Activated CD4-positive, alpha-beta T cell treated with anti-CD3 and anti-CD28 coated beads, Interleukin-2, amount 50 U/mL, for 24 hours (primary cell): ENCODE results near the gene EPHB2.

Experiments used
- DNase-seq, 2 donors: peaks; one replicate each; pipeline ENCODE4 v3.0.0-alpha.2; 2020; ENCODE audit warnings: low read depth in 1 of 2, low spot score in 1 of 2

EPHB2 gene

GRCh38 chr1:22749919-22750684 lies 39.5 kb downstream of the EPHB2 start:
- DNase-seq, result no peak

DNA sequence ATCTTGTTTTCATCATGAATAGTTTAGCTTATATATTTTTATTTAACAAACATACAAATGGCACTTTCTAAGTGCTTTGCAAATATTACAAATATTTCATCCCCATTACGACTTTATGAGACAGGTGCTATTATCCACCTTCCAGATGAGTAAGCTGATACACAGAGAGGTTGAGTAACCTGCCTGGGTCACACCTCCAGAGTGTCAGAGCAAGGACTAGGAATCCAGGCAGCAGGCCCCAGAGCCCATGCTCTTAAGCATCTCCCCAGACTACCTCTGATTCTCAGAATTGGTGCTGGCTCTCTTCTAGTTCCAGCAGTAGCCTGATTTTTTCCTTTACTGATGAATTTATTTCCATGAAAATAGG lies 40.0 kb downstream of the EPHB2 start:
- DNase-seq, result no peak

DNA sequence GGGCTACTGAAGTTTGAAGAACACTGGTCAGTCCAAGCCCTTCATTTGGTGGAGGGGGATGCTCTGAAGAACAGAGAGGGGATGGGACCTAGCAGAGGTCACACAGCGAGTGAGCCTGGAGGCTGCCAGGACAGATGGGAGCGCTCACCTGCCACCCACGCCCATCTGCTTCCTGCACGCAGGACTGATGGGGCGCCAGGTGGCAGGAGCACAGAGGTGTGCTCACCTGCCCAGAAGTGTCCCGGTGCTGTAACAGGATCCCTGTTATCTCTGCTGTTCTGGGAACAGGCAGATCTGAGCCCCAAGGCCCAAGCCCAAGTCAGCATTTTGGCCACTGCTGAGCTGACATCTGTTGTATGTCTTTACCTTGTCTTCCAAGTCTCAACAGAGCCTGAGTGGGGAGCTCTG lies 40.5 kb downstream of the EPHB2 start:
- DNase-seq, result no peak

- DNase-seq, result no peak
Measured at GRCh38 chr1:22752339-22752738, 41.7 kb downstream of the EPHB2 start.

DNA sequence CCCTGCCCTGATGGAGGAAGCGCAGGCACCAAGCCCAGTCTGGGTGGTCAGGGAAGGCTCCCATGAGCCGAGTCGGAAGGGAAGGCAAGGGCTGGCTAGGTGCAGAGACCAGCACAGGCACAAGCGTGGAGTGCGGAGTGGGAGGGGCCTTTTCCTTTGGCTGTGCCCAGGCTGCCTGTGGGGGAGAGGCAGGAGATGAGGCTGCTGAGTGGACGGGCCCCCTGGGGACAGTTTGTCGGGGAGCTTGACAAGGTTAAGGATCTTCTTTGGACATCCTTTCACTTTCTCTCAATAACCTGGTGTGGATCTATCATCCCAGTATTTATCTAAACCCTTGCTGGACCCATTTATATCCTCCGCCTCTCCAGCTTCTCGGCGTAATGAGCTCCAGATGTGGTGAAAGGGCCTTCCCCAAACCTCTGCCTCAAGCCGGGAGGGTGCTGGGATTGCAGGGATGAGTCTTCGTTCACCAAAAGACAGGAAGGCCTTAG lies 42.9 kb downstream of the EPHB2 start:
- no peak for DNase-seq

DNA sequence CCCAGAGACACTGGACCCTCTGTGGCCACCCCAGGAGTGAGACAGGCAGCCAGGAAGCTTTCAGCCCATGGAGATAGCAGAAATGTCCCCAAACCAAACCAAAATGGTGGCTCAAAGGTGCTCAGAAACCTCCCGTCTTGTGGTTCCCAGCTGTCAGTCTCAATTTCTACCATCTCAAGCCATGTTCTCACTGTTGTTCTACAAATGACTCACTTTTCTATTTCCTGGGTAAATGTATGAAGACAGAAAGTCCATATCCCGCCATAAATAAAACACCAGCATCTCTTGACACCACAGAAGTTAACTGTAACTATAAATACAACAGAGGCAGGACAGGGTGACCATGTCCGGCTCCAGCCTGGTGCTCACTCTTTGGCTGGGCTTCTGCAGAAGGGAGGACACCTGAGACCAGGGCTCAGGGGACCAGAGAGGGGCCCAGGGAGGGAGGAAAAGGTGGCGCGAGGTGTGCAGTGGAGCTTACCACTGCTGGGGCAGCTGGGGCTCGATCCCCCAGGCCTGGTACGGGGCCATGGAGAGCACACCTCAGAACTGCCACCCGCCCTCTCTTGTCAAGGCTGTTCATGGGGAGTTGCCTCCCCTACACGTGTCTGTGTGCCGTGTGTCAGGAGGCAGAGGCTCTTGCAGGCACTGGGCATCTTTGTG lies 43.6 kb downstream of the EPHB2 start:
- no peak for DNase-seq

- no peak for DNase-seq
Measured at GRCh38 chr1:22754824-22755223, 44.2 kb downstream of the EPHB2 start.

DNA sequence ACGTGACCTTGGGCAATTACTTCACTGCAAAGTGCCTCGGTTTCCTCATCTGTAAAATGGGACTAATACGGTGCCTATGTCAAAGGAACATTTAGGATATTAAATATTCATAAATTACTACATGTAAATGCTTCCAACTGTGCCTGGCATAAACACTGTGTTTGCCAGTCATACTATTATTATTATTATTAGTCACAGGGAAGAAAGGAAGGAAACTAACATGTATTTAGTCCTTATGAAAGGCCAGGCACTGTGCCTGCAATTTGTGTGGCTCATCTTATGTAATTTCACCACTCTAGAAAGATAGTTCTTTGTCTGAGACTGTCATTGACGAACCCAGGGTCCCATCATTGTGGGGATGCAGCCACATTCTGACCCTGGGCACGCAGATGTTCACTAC lies 45.0 kb downstream of the EPHB2 start:
- no peak for DNase-seq

DNA sequence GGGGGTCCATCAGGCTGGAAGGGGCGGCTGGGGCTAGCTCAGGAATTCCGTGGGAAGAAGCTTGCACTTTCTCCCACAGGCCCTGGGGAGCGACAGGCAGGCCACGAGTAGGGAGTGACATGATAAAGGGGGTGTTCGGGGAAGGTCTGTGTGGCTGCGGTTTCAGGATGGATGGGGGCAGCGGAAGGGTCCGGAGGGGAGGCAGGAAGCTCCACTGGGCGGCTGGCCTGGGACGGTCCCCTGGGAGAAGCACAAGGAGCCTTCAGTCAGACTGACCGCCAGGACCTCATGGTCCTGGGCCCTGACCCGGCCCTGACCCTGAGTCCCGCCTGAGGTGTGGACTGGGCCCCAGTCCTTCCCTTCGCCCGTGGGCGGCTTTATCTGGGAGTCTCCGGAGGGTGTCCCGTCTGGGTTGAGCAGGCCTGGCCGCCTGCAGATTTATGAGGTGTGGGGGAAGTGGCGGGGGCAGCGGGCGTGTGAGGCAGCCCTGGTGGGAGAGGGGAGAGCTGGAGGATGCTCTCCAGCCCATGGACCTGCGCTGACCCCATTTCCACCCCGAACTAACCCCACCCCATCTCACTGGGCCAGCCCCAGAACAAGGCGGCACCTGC lies 45.6 kb downstream of the EPHB2 start:
- no peak for DNase-seq

- DNase-seq, result no peak
Measured at GRCh38 chr1:22760455-22760854, 49.8 kb downstream of the EPHB2 start.

DNA sequence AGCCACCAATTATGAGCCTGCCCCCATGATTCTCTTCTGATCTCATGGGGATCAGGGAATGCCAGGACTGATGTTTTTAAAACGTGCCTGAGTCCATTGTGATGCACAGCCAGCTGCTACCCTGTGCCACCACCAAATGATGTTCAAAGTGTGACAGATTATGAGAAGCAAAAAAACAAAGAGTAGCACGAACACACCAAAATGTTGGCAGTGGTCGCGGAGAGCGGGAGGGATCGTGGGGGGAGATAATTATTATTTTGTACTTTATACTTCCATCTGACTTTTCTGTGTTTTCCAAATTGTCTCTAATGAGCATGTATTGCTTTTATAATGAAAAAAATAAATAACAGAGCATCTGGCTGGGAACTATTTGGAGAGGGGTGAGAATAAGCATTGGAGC lies 50.5 kb downstream of the EPHB2 start:
- no peak for DNase-seq

DNA sequence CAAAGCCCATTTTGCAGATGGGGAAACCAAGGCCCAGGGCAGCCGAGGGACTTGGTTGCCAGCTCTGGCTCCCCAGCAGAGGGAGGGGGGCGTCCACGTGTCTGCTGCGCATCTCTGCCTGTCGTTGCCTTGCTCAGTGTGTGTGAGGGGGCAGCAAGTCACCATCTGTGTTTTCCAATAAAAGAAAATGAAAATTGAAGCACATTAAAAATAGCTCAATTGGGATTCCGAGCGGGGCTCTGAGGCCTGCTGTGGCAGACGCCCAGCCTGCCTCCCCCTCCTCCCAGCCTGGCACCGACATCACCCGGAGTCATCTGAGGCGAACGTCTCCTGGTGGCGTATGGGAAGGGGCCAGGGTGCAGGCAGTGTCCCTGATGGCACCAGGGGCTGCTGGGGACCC lies 51.2 kb downstream of the EPHB2 start:
- no peak for DNase-seq

DNA sequence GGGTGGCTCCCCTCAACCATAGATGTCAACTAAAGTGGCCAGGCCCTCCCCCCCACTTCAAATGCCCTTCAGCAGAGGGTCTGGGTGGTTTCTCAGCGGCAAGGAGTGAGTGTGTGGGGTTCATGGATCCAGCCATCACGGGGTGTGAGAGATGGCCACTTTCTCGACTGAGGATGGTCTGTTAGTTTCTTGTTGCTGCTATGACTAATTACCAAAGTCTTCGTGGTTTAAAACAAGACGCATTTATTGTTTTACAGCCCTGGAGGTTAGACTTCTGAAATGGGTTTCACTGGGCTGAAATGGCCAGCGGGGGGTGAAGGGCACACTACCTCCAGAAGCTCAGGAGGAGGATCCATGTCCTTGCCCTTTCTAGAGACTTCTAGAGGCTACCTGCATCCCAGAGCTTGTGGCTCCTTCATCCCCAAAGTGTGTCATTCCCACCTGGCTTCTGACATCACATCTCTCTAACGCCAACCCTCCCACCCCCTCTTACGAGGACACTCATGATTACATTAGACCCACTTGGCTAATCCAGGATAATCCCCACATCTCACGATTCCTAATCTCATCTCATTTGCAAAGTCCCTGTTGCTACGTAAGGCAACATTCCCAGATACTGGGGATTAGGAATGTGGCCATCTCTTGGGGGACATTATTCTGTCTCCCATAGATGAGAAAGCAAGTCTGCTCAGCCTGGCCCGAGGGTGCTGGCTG lies 53.0 kb downstream of the EPHB2 start:
- no peak for DNase-seq

DNA sequence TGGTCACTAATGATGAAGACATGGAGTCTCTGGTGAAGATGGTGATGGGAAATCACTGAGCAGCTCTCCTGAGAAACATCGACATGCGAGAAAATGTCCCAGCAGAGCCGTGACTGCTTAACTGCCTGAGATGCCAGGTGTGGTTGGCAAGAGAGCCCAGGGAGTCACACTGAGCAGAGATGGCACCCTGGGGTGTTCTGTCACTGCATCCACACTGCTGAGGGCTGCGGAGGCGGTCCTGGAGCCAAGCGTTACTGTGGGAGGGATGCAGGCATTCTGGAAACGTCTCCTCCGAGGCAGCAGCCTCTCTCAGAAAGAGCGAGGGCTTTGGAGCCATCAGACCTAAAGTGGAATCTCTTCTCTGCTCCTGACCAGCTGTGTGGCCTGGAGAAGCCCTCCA lies 57.2 kb downstream of the EPHB2 start:
- DNase-seq, result no peak

- DNase-seq, result no peak
Measured at GRCh38 chr1:22769932-22770331, 59.3 kb downstream of the EPHB2 start.

- no peak for DNase-seq
Measured at GRCh38 chr1:22772014-22772413, 61.4 kb downstream of the EPHB2 start.

GRCh38 chr1:22773981-22774832 lies 63.6 kb downstream of the EPHB2 start:
- no peak for DNase-seq

GRCh38 chr1:22774833-22775182 lies 64.2 kb downstream of the EPHB2 start:
- DNase-seq, result no peak

GRCh38 chr1:22775478-22775877 lies 64.8 kb downstream of the EPHB2 start:
- DNase-seq, result no peak

DNA sequence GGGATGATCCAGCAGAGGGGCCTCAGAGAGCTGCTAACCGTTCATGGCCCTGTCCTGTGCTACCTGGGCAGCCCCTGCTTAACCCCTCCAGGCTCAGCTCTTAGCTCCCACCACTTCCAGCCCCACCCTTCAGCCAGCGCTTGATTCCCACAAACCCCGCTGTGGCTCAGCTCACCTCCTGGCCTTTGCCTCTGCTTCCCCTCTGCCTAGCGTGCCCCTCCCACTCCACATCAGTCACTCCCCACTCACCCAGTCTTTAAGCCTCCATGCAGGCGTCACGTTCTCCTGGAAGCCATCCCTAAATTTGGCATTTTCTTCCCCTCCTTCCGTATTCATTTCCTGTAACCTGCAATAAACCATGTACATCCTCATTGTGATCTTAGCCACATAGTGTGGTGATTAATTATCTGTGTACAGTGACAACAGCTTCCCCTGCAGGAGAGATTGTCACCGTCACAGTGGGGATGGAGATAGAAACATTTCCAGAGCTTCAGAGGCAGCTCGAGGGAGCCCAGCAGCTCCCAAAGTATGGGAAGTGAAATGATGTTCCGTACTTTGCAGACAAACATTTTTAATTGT lies 65.5 kb downstream of the EPHB2 start:
- DNase-seq, result no peak
